Heart left ventricle (tissue), 16 donors: ENCODE data around the gene TNFSF4. TPM values are rescaled to one million over a fixed set of nuclear protein-coding genes. Genes with fewer than 3 reads are reported as not detected.
A peak's percentile ranks its signal among the peaks of the same experiment; 100 is the strongest.

ENCODE experiments used
- ATAC-seq, 4 donors: fragments of 200-7000 bp; cut with Tn5 transposase; one replicate each; pipeline ENCODE4 v1.9.1; 2020 to 2022; ENCODE audit warnings: moderate library complexity in 4 of 4, mild to moderate bottlenecking in 3 of 4, moderate number of reproducible peaks in 1 of 4
- DNase-seq, 5 donors: peaks; one replicate each; pipeline ENCODE4 v3.0.0-alpha.2; 2020
- H3K27ac ChIP-seq, 12 donors: fragments of 200-600 bp; sonication (generic) in 4 of 12; one replicate each; pipeline versions ENCODE4 v1.5.0 to v1.8.0; 2016 to 2022; ENCODE audit warnings: mild to moderate bottlenecking in 2 of 12
- H3K27me3 ChIP-seq, 9 donors: fragments of 200-600 bp; sonication (generic) in 2 of 9; one replicate each; pipeline versions ENCODE4 v1.5.1 to v1.8.0; 2016 to 2022; ENCODE audit warnings: mild to moderate bottlenecking in 3 of 9
- H3K36me3 ChIP-seq, 9 donors: fragments of 200-600 bp; sonication (generic) in 2 of 9; one replicate each; pipeline versions ENCODE4 v1.5.0 to v1.8.0; 2018 to 2022; ENCODE audit warnings: mild to moderate bottlenecking in 2 of 9
- H3K4me1 ChIP-seq, 12 donors: fragments of 200-600 bp; sonication (generic) in 4 of 12; one replicate each; pipeline versions ENCODE4 v1.5.0 to v1.8.0; 2016 to 2022; ENCODE audit warnings: mild to moderate bottlenecking in 3 of 12
- H3K4me3 ChIP-seq, 12 donors: fragments of 200-600 bp; sonication (generic) in 4 of 12; one replicate each; pipeline versions ENCODE4 v1.5.0 to v1.8.0; 2017 to 2022; ENCODE audit warnings: mild to moderate bottlenecking in 9 of 12, moderate library complexity in 4 of 12
- H3K9me3 ChIP-seq, 12 donors: fragments of 200-600 bp; sonication (generic) in 4 of 12; one replicate each; pipeline versions ENCODE4 v1.5.0 to v1.8.0; 2016 to 2022; ENCODE audit warnings: mild to moderate bottlenecking in 1 of 12
- CTCF ChIP-seq, 12 donors: fragments of 200-600 bp; sonication (generic) in 4 of 12; IDR thresholded peaks; one replicate each; pipeline versions ENCODE4 v1.5.0 to v1.8.0; 2018 to 2022; ENCODE audit warnings: antibody characterized with exemption in 12 of 12, mild to moderate bottlenecking in 5 of 12
- POLR2A ChIP-seq, 2 donors: fragments of 450-650 bp; IDR thresholded peaks; one replicate each; pipeline ENCODE4 v1.6.1; 2017; ENCODE audit warnings: antibody characterized with exemption in 2 of 2, mild to moderate bottlenecking in 2 of 2, moderate library complexity in 2 of 2
- WGBS, 4 donors: extraction: QIAGEN DNeasy Blood & Tissue Kit in 2 of 4; methylation state at CpG; one replicate each; pipeline versions ENCODE4 v1.1.5 to v1.1.7; 2013 to 2018; 5-methylcytosine and 5-hydroxymethylcytosine counted together
- intact Hi-C, 10 donors: fragments of 100-400 bp; cut with DNase I; formaldehyde crosslinking; loops; one replicate each; pipeline versions ENCODE4 v1.11.1 to v1.14.2; 2022
- polyA plus RNA-seq, 2 donors: library from polyadenylated mRNA; stranded (reverse); fragments of 200-250 nt; gene quantifications; one replicate each; pipeline ENCODE4 v1.2.3, GENCODE V29; 2013
- total RNA-seq, 9 donors: library from RNA; depleted of rRNA in 2 of 9; stranded (reverse); fragments of >200 nt in 2 of 9; fragmentation: NEBNext Ultra II Directional in 3 of 9; extraction: Animal tissue kit (Norgen Biotek cat#: 25700) in 3 of 9; gene quantifications; one replicate each; pipeline versions ENCODE4 v1.1.0 to v1.2.4, GENCODE V29; 2016 to 2023
- donor health status: ischemic (EF 13 %, LVEDD 7.1; RV severe dilation, severe dysfunction).
- donor health status: healthy with polysubstance abuse.
- donor health status: DM: no; HTN: yes; CAD: no.
- donor health status: DM: no; HTN: no; CAD: no.
- donor health status: ischemic (EF 25% LVEDD 6.9; RV normal size, moderate dysfunction).
- donor health status: ischemic (EF 25% LVEDD 5.7; RV mildly dilated, moderate dysfunction).
- donor health status: healthy.
- donor health status: DM: yes; HTN: yes; CAD: no.
- donor health status: ischemic (EF 35%, LVEDD 5.7; RV mildly dilated, moderate dysfunction).
- donor health status: nonischemic (EF 11% LVEDD 7.7; RV severe dilation, severe dysfunction).
- donor health status: DM: yes; HTN: yes; CAD: no.
- donor health status: PGD.
- donor health status: ischemic (EF 29% LVEDD 5.4; RV normal size, mild dysfunction).
- donor health status: nonischemic (EF 23%, LVEDD 6.1; RV moderate dilation, normal function).

The TNFSF4 gene
- total and polyA plus RNA-seq, 11 donors: 0.19 to 1.6 (median 0.60) TPM

GRCh38 chr1:173210283-173210682 is 3.2 kb upstream of the TNFSF4 start:
- no peak overlapping the region for H3K27ac ChIP-seq
- peaks cover 0 to 30% (median 6%) of the 10 kb centered on the region in 12 donors for H3K4me1 ChIP-seq
- no peaks in the 10 kb centered on the region for H3K27me3 ChIP-seq
- TF ChIP-seq POLR2A (IDR thresholded peaks at IDR 0.05) (no peak), CTCF (IDR thresholded peaks at IDR 0.05) (no peak)
- no peak for ATAC-seq
- 69 to 80% (median 74%) methylated on average over 2 of the region's 2 CpGs for WGBS, 4 donors
- H3K9me3 ChIP-seq: no peaks in the 10 kb centered on the region
- H3K4me3 ChIP-seq: no peak overlapping the region
- intact Hi-C loops: no loop called here
- no peaks in the 10 kb centered on the region for H3K36me3 ChIP-seq
- DNase-seq: no peak

GRCh38 chr1:173208868-173209267 is 1.7 kb upstream of the TNFSF4 start:
- intact Hi-C loops: no loop called here
- DNase-seq (no peak), ATAC-seq (no peak)
- no peaks in the 10 kb centered on the region for H3K36me3 ChIP-seq
- no peaks in the 10 kb centered on the region for H3K27me3 ChIP-seq
- H3K9me3 ChIP-seq: no peaks in the 10 kb centered on the region
- H3K4me1 ChIP-seq: peaks cover 0 to 35% (median 9%) of the 10 kb centered on the region in 12 donors
- WGBS, 4 donors: 81 to 86% (median 85%) methylated on average over 4 of the region's 4 CpGs
- TF ChIP-seq POLR2A (IDR thresholded peaks at IDR 0.05): no peak
- TF ChIP-seq CTCF (IDR thresholded peaks at IDR 0.05): no peak
- no peak overlapping the region for H3K27ac ChIP-seq
- H3K4me3 ChIP-seq: no peak overlapping the region

GRCh38 chr1:173208146-173208545 is 1.0 kb upstream of the TNFSF4 start:
- peaks cover 0 to 35% (median 9%) of the 10 kb centered on the region in 12 donors for H3K4me1 ChIP-seq
- ATAC-seq (no peak), DNase-seq (no peak)
- no peak overlapping the region for H3K4me3 ChIP-seq
- no peak overlapping the region for H3K27ac ChIP-seq
- no peaks in the 10 kb centered on the region for H3K27me3 ChIP-seq
- H3K36me3 ChIP-seq: no peaks in the 10 kb centered on the region
- TF ChIP-seq CTCF (IDR thresholded peaks at IDR 0.05) (no peak), POLR2A (IDR thresholded peaks at IDR 0.05) (no peak)
- intact Hi-C loops: no loop called here
- H3K9me3 ChIP-seq: no peaks in the 10 kb centered on the region
- WGBS, 4 donors: 87 to 96% (median 88%) methylated on average over 1 of the region's 1 CpG

- H3K36me3 ChIP-seq: no peaks in the 10 kb centered on the region
- H3K4me3 ChIP-seq: no peak overlapping the region
- no peaks in the 10 kb centered on the region for H3K9me3 ChIP-seq
- ATAC-seq: peak in 3 of 4 donors; percentile 33 to 82 (median 53)
- H3K4me1 ChIP-seq: peaks cover 0 to 37% (median 10%) of the 10 kb centered on the region in 12 donors
- no peak for TF ChIP-seq CTCF (IDR thresholded peaks at IDR 0.05)
- TF ChIP-seq POLR2A (IDR thresholded peaks at IDR 0.05): no peak
- 35 to 44% (median 41%) methylated on average over 7 of the region's 7 CpGs for WGBS, 4 donors
- DNase-seq: no peak
- intact Hi-C loops: no loop called here
- no peaks in the 10 kb centered on the region for H3K27me3 ChIP-seq
- no peak overlapping the region for H3K27ac ChIP-seq
These were observed 1.7 kb downstream of the TNFSF4 start for GRCh38 chr1:173205146-173206051.
